ENCODE results near the gene GLRA3.

The GLRA3 gene

GRCh38 chr4:174690665-174691064 is 138.4 kb downstream of the GLRA3 start:
- POLR2A ChIA-PET, result no interaction called here

DNA sequence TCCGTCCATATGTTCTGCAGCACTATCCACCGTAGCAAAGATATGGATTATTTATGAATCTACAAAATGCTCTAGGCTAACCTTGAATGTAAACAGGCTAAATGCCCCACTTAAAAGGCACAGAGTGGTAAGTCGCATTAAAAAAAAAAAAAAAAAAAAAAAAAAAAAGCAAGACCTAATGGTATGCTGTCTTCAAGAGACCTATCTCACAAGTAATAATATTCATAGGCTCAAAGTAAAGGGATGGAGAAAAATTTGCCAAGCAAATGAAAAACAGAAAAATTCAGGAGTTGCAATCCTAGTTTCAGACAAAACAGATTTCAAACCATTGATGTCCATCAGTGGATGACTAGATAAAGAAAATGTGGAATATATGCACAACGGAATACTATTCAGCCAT is 139.4 kb downstream of the GLRA3 start:
- ChIA-PET POLR2A (no interaction called here), CTCF (no interaction called here)
- TF ChIP-seq, protein P1, sequence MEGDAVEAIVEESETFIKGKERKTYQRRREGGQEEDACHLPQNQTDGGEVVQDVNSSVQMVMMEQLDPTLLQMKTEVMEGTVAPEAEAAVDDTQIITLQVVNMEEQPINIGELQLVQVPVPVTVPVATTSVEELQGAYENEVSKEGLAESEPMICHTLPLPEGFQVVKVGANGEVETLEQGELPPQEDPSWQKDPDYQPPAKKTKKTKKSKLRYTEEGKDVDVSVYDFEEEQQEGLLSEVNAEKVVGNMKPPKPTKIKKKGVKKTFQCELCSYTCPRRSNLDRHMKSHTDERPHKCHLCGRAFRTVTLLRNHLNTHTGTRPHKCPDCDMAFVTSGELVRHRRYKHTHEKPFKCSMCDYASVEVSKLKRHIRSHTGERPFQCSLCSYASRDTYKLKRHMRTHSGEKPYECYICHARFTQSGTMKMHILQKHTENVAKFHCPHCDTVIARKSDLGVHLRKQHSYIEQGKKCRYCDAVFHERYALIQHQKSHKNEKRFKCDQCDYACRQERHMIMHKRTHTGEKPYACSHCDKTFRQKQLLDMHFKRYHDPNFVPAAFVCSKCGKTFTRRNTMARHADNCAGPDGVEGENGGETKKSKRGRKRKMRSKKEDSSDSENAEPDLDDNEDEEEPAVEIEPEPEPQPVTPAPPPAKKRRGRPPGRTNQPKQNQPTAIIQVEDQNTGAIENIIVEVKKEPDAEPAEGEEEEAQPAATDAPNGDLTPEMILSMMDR (IDR thresholded peaks at IDR 0.05; ENCODE audit: control extremely low read depth, extremely low read depth, low read depth, missing control alignments), result no peak
- no peak for DNase-seq (ENCODE audit: extremely low spot score)

More at GRCh38 chr4:174690665-174691064, 138.4 kb downstream of the GLRA3 start:
- CTCF ChIA-PET, result no interaction called here
- DNase-seq (ENCODE audit: extremely low spot score), result no peak
- TF ChIP-seq, protein P1 (IDR thresholded peaks at IDR 0.05; ENCODE audit: control extremely low read depth, extremely low read depth, low read depth, missing control alignments), result no peak

GRCh38 chr4:174686826-174687225 is 142.2 kb downstream of the GLRA3 start:
- CTCF ChIA-PET, result interaction anchor here (1.0 kb wide), 1 partner anchor 11 kb away, joined by 3 read pairs; no protein-coding TSS in a partner anchor
- no peak for DNase-seq (ENCODE audit: extremely low spot score)
- TF ChIP-seq, protein P1 (IDR thresholded peaks at IDR 0.05; ENCODE audit: control extremely low read depth, extremely low read depth, low read depth, missing control alignments), result no peak
- POLR2A ChIA-PET, result no interaction called here

GRCh38 chr4:174681723-174682300 is 147.2 kb downstream of the GLRA3 start:
- DNase-seq (ENCODE audit: extremely low spot score), result no peak
- TF ChIP-seq, protein P1 (IDR thresholded peaks at IDR 0.05; ENCODE audit: control extremely low read depth, extremely low read depth, low read depth, missing control alignments), result no peak
- ChIA-PET POLR2A (no interaction called here), CTCF (interaction anchor here (1.2 kb wide), 1 partner anchor 10 kb away, joined by 3 read pairs; no protein-coding TSS in a partner anchor)

DNA sequence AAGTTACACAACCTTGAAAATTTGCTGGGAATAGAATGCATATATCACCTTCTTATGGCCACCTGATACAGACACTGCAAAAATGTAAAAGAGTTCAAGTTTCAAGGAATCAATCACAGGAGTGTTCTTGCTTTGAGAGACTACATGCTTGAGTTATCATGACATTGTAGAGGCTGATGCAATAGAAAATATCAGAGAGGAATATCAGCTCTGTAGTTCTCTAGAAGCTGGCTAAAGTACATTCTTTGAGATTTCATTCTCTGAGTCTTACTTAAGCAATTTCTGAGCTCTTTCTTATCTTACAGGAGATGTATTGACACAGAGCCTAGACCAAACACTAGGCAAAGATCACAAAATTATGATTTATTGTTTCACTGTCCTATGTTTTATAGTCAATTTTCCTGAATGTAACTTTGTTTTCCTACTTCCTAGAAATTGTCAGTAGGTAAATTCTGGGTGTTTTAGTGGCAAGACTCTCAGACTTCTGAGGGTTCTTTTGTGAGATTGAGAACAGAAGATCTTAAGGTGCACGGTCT is 154.7 kb downstream of the GLRA3 start:
- TF ChIP-seq, protein P1 (IDR thresholded peaks at IDR 0.05; ENCODE audit: control extremely low read depth, extremely low read depth, low read depth, missing control alignments), result no peak
- DNase-seq (ENCODE audit: extremely low spot score), result no peak
- ChIA-PET CTCF (no interaction called here), POLR2A (no interaction called here)

DNA sequence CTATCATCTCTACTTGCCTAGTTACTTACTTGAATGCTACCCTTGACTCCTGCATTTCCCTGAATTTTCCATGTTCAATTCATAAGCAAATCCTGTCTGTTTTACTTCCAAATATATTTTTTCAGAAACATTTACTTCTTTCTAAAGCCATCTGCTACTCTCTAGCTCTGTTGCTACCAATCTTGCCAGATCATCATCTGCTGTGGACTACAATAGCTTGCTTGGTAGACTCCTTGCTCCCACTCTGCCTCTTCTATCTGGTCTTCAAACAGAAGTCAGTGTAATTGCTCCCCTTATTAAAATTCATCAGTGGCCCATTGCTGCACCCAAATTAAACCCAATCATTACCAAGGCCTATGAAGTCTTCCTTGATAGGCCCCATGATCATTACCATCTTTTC is 155.2 kb downstream of the GLRA3 start:
- CTCF ChIA-PET, result no interaction called here
- DNase-seq (ENCODE audit: extremely low spot score), result no peak
- TF ChIP-seq, protein P1 (IDR thresholded peaks at IDR 0.05; ENCODE audit: control extremely low read depth, extremely low read depth, low read depth, missing control alignments), result no peak
- POLR2A ChIA-PET, result no interaction called here

Data from GM10248 (cell line).